Amygdala (tissue), 56 donors: ENCODE results near the gene TAL1.
A peak's percentile ranks its signal among the peaks of the same experiment; 100 is the strongest.
"Not testable (repeated sequence)": the region's sequence is repeated elsewhere in the genome, so short reads cannot be mapped to it uniquely, and the experiment has no call there.

Source experiments
- DNase-seq, 56 donors: peaks; one replicate each; lab custom pipeline; 2025; lab: John Stamatoyannopoulos, UW

TAL1 gene

GRCh38 chr1:47232187-47232874 is at the start of gene TAL1:
Gene TAL1, minus strand, starts transcription at chr1:47232225. Its CDS starts 6,337 bp downstream, at chr1:47225888.
- DNase-seq = no peak

- DNase-seq = no peak
These were observed 48.1 kb upstream of the TAL1 start for GRCh38 chr1:47280142-47280541.

GRCh38 chr1:47276850-47277249 is 44.8 kb upstream of the TAL1 start:
- DNase-seq = no peak

DNA sequence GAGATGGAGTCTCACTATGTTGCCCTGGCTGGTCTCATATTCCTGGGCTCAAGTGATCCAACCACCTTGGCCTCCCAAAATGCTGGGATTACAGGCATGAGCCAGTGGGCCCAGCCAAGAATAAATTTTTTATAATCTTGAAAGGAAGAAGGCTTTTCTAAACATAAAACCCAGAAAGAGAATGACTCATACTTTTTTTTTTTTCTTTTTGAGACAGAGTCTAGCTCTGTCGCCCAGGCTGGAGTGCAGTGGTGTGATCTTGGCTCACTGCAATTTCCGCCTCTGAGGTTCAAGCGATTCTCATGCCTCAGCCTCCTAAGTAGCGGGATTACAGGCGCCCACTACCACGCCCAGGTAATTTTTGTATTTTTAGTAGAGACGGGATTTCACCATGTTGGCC is 43.8 kb upstream of the TAL1 start:
- DNase-seq = not testable (repeated sequence)

GRCh38 chr1:47265529-47265928 is 33.5 kb upstream of the TAL1 start:
- DNase-seq = not testable (repeated sequence)

- DNase-seq = peak in 1 of 56 donors; percentile 22
These were observed 30.9 kb upstream of the TAL1 start for GRCh38 chr1:47262787-47263413.

GRCh38 chr1:47257224-47257623 is 25.2 kb upstream of the TAL1 start:
- DNase-seq = no peak

- no peak for DNase-seq
These were observed 20.8 kb upstream of the TAL1 start for GRCh38 chr1:47252795-47253194.

GRCh38 chr1:47252369-47252768 is 20.3 kb upstream of the TAL1 start:
- DNase-seq = no peak

GRCh38 chr1:47249755-47250154 is 17.7 kb upstream of the TAL1 start:
- no peak for DNase-seq

- no peak for DNase-seq
These were observed 12.4 kb upstream of the TAL1 start for GRCh38 chr1:47244339-47244862.

DNA sequence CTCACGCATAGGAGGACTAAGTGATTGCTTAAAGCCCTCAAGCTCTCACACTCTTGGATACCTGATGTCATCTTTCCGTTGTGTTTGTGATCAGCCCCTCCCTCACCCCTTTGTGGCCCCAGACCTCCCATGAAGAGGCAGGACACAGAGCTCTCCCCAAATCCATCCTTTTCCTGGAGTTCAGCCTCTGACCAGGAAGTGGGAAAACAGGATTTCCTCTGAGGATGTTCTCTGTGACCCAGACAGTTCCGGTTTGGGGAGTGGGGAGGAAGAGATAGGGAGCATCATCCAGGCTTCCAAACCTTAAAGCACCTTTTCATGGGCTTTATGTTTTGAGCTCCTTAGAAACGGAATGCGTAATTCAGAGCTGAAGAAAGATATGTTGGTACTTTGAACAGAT is 11.9 kb upstream of the TAL1 start:
- DNase-seq = no peak

DNA sequence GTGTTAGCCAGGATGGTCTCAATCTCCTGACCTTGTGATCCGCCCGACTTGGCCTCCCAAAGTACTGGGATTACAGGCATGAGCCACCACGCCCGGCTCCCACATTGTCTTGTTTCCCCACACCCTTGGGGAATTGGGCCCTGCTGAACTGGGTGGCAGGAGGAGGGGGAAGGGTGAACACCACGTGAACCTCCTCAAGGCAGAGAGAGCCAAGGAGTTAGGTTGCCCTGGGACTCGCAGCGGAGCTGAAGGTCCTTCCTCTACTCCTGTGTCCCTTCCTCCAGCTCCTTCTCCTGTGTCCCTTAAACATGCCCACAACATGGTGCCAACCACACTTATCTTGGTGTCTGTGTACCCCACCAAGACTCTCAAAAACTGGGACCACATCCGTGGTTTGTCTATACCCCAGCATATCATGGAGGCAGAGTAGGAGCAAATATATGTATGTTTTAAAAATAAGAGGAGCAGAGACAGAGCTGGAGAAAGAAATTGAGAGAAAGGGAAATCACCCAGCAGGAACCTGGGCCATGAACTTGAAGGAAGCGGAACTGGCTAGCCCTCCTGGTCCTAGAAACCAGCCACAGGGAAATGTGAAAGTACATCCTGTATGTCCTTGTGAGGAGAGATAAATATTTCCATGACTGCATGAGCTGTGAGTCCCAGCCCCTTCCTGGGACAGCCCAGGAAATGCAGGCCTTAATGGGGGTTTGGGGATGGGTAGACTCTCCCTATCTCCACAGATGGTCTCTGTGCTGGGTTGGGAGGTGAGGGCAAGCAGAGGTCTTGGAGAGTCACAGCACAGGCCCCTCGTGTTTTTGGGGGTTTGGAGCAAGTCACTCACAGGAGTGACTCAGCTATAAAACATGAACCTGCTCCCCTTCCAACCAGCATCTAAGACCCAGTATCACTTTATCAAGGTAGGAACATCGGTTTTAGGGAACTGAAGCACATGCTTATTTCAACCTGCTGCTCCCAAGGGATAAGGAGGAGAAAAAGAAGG is 9.4 kb upstream of the TAL1 start:
- DNase-seq = no peak

- no peak for DNase-seq
These were observed 7.0 kb upstream of the TAL1 start for GRCh38 chr1:47238935-47239592.

DNA sequence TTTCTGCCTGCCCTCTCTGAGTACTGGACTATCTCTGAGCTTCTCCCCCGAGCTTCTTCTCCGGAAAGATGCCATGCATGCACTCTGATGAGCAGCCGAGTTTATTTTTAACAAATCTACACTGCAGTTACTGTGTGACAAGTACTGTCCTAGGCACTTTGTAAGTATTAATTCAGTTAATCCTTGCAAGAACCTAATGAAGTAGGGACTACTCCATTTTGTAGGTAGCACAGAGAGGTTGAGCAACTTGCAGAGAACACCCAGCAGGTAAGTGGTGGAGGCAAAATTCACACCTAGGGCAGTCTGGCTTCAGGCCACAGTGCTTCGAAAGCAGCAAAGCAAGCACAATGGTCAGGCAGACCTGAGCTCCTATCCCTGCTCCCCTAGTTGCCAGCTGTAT is 3.8 kb upstream of the TAL1 start:
- no peak for DNase-seq

DNA sequence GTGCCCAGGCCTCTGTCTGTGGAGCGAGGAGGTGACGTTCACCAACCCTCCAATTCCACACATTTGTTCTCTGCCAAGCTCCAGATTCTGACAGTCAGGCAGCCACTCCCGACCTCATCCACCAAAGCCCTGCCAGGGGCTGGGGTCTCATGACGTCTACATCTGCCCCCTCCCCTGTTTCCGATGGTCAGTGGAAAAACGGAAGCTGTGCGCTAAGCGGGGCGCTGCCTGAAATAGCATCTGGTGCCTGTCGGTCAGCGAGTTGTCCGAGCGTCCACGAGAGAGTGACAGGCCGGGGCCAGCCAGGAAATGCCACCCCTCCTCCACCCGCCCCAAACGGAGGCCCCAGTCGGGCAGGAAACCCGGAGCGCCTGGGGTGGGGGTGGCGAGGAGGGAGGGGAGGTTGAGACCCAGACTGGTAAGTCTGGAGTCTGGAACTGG is 3.2 kb upstream of the TAL1 start:
- peak in 35 of 56 donors; percentile 14 to 68 (median 37) for DNase-seq

- DNase-seq = no peak
These were observed 1.2 kb upstream of the TAL1 start for GRCh38 chr1:47233186-47233585.

DNA sequence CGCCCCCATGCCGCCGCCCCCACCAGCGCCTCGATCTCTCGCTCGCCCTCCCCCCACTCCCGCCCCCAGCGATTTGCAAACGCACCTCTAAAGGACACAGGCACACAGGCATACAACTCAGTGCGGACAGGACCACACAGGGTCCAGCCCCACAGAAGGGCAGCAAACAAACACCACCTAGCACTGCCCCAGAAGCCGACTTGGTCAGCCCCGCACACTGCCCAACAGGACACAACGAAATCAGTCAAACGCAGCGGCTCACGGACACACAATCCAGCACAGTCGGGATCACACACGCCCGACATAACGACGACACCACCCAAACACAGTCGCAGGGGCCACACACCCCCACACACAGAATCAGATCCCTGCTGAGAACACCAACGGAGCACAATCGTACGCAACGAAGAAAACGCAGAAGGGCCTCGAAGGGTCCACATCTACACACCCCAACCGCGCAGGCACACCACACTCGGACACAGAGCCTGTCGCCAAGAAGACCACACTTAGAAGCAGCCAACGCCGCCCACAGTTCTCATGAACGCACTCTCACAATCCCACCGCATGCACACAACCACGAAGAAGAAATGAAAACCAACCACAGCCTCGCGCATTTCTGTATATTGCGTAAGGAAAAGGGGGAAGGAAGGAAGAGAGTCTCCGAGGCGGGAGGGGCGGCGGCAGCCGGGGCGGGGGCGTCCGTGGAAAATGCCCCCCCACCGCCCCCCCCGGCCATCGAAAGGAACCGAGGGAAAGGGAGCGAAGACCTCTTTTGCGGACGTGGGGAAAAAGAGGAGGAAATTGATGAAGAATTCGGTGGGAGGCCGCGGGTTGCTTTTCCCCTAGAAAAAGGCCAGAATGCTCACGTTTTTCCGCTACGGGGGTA is 481 bp downstream of the TAL1 start:
- peak in 13 of 56 donors; percentile 8 to 59 (median 23) for DNase-seq

- DNase-seq = no peak
These were observed 1.2 kb downstream of the TAL1 start for GRCh38 chr1:47230692-47231300.
